ENCODE results near the gene ACTL7B. TPM values are rescaled to one million over a fixed set of nuclear protein-coding genes. Genes with fewer than 3 reads are reported as not detected.

The ACTL7B gene
- total RNA-seq, result not detected in 2 replicates

GRCh38 chr9:108855888-108856287 lies at the start of gene ACTL7B:
Gene ACTL7B (minus strand): TSS chr9:108855986. CDS start chr9:108855930, 56 bp downstream.

GRCh38 chr9:108861997-108862396 lies 6.2 kb upstream of the ACTL7B start, which contains the start of gene ACTL7A:
Gene ACTL7A (plus strand): TSS chr9:108862266. CDS start chr9:108862323, 57 bp downstream.

Other genes starting within 250 kb of the ACTL7B start
- gene ACTL7A, start 6.3 kb upstream of the ACTL7B start, total RNA-seq, result not detected in 2 replicates
- gene ELP1, start 78.1 kb upstream of the ACTL7B start, total RNA-seq, result 12.9 and 22.6 TPM in 2 replicates
- gene ABITRAM, start 78.4 kb upstream of the ACTL7B start, total RNA-seq, result 6.9 and 9.2 TPM in 2 replicates
- 25.4 and 45.5 TPM in 2 replicates for gene CTNNAL1, start 157.5 kb upstream of the ACTL7B start, total RNA-seq

Measured in pericardium fibroblast (primary cell).